GM21825 (cell line): ENCODE results near the gene TRIM67.
"Not testable (repeated sequence)": the region's sequence is repeated elsewhere in the genome, so short reads cannot be mapped to it uniquely, and the experiment has no call there.

Experiments
- ATAC-seq: cut with Tn5 transposase; IDR thresholded peaks from one replicate; pipeline ENCODE4 v1.9.1; 2021; ENCODE audit warnings: mild to moderate bottlenecking, moderate library complexity; ENCODE audit not compliant: unreplicated experiment

TRIM67 gene

DNA sequence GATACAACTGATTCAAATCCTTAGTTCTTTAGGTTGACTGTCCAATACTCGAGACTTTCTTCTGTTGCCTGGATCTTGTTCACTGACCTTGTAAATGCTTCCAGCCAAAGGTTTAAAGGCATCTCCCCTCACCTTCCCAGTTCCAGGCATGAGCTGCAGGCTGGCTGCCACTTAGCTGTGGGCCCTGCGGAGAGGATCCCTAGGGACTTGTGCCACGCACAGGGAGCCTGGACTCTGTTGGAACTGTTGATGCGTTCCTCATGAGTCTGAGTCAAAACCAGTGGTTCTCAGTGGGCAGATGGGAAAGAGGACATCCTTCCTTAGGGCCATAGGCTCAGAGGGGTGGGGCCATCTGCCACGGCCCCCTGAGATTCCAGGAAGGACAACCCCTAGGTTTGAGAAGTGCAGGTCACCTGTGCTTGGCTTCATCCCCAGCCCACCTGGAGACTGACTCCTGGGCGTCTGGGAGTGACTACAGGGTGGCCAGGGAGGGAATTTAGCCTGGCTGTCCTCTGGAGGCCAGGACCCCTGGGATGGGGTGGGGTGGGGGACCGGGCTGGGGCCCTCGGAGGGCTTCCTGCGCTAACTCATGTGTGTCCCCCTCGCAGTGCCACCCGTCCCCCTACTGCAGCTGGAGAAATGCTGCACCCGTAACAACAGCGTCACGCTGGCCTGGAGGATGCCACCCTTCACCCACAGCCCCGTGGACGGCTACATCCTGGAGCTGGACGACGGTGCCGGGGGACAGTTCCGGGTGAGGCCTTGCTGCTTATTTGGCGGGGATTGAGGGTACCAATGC is 41.6 kb downstream of the TRIM67 start:
- no peak for ATAC-seq

DNA sequence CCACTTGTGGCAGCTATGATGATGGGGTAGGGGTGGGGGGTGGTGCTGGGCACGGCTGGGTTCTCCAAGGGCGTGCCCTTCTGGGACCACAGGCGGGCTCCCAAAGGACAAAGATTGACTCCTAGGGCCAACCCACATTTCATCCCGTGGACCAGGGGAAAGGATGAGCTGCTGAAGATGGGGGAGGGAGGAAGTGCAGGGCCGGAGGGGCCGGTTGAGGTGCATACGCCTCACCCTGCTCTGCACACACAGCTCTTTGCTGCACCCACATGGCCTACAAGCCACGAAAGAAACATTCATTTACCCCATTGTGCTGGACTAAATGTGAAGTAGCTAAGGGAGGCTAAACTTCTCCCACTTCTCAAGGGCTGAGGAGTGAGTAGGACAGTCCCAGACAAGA is 45.0 kb downstream of the TRIM67 start:
- no peak for ATAC-seq

DNA sequence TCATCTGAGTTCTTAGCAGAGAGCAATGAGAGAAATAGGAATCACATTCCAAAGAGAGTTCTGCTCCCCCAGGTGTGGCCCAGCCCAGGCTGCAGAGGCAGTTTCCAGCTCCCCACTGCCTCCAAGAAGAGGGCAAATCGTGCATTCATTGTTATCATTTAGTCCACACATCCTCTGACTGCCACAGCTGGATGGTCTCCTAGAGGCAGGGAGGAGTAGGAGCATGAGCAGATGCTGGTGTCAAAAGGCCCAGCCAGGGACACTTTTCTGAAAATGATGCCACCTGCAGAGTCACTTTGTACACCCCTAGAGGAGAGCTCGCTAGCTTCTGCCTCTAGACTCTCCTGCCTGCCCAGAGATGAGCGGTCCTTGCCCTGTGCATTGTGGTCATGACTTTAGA is 45.6 kb downstream of the TRIM67 start:
- ATAC-seq, result no peak

DNA sequence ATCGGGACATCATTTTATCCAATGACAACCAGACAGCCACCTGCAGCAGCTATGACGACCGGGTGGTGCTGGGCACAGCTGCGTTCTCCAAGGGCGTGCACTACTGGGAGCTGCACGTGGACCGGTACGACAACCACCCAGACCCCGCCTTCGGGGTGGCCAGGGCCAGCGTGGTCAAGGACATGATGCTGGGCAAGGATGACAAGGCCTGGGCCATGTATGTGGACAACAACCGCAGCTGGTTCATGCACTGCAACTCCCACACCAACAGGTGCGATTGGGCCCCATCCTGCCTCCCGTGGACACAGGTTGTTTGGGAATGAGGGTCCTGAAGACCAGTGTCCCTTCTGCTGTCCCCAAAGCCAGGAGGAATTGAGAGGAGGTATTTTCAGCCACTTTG is 47.1 kb downstream of the TRIM67 start:
- ATAC-seq, result no peak

DNA sequence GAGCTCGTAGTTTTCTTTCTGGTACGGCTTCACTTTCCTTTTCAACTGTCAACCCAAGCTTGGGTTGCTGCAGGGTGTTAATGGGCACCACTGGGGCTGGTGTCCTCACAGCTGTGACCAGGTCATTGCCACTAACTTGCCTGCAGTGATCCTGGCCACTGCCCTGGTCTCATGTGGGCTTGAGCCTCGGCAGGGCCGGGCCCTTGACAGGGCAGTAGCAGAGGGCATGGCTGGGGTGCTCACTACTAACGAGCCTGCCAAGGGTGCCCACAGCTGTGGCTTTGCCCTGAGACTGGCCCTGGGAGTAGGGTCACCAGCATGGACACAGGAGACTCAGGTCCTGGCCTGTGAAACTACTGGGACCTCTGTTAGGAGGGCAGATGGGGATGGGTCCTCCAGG is 47.7 kb downstream of the TRIM67 start:
- no peak for ATAC-seq

DNA sequence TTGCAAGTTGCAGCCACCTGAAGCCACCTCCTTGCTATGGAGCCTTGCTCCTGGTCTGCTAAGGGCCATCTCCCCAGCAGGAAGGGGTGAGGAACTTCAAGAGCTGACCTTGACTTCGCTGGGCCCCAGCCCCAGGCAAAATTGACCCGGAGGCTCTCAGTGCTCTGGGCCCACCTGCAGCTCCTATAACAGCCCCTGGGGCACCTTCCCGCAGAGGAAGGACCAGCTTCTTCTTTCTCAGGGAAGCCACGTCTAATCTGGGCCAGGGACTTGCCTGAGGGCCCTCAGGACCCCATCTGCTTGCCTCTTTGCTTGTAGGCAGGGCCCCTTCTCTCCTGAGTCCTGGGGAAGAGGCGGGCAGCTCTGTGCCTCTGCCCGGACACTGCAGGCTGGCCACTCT is 48.3 kb downstream of the TRIM67 start:
- ATAC-seq, result no peak

DNA sequence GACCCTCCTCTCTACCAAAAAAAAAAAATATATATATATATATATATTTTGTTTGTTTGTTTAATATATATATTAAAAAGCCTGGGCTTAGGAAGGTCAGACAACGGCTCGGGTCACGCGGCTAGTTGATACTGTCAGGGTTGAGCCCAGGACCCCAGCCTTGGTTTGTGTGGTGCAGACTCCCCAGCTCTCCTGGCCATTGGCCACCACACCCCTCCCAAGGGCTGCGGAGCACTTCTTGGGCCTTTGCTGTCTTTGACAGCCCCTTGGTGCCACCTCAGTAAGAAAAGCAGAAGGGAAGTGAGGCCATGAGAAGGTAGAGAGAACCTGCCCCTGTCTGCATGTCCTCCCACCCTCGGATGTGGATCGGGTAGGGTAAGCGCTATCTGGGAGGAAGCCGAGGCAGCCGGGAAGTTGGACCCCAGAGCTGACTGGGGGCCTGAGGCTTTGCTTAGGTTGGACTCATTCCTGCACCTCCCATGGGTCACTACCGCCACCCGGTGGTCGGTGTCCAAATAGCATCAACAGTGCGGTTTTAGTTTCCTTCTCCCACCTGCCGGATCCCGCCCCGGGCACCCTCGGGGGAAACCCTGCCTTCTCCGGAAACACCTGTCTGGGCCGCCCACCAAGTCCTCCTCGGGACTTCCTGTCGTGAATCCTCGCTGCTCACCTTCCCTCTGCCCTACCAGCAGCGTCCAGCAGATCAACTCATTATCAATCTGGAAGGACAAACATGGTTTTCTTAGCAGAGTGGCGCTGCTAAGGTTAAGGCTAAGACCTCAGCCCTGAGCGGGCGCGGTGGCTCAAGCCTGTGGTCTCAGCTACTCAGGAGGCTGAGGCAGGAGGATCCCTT is 49.4 kb downstream of the TRIM67 start:
- ATAC-seq, result peak; percentile 93

DNA sequence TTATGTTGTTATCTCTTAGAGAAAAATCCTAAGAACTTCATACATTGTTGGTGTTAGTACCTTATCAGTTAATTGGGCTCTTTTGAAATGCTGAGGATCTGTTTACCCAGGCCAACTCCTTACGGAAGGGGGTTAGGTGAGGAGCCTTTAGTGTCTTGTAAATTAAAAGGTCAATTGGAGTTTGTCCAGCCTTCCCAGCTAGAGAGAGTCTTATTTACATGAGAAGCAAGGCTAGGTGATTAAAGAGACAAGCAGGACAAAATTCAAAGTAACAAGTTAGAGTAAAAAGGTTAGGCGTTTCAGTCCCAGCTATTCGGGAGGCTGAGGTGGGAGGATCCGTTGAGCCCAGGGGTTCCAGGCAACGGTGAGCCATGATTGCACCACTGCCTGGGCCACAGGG is 50.4 kb downstream of the TRIM67 start:
- ATAC-seq, result not testable (repeated sequence)

DNA sequence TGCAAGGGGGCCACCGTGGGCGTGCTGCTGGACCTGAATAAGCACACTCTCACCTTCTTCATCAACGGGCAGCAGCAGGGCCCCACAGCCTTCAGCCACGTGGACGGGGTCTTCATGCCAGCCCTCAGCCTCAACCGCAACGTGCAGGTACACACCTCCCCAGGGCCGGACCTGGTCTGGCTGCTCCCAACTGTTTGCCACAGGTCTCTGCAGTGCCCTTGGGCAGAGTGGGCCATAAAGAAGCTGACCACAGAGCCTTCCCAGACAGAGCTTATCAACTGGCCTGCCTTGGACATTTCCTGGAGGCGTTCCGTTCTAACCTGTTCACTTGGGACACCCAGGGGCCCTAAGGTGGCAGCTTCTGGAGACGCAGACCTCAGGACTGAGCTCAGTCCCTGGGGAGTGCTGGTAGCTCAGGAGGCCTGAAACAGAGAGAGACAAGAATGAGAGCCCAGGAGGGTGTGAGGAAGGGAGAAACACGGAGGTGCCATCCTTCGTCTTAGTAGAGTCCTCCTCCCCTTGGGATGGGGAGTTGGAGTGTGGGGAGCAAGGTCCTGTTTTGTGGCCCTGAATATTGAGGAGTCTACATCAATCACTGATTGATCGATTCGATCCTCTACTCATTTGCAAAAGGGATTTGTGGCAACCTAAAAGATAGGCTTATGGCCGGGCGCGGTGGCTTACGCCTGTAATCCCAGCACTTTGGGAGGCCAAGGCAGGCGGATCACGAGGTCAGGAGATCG is 52.1 kb downstream of the TRIM67 start:
- no peak for ATAC-seq

DNA sequence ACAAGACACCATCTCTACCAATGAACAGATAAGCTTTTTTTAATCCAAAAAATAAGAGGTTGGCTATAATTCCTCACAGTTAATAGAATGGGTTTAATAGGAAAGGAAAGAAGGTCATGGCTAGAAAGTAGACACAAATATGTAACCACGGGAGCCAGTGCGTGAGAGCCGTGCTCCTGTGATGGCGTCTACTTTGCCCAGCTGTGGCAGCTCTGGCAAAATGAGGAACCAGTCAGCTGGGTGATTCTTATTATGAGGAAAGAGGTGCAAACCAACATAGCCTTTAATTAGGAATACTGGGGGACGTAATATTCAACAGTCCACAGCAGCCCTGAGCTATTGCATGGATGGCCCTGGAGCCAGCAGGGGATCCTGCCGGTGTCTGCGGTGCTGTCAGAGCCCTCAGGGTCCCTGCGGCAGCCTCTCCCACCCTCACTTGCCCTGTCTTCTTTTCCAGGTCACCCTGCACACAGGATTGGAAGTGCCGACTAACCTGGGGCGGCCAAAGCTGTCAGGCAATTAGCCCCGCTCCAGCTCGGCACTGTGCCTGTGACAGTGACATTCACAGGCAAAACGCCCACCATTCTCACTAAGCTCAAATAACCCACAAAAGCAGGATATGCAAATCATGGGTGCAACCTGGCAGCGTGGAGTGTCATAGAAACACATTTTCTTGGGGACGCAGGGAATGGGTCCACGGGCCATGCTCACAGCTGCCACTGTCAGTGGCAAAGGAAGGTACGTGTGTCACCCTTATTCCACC is 53.2 kb downstream of the TRIM67 start:
- no peak for ATAC-seq

DNA sequence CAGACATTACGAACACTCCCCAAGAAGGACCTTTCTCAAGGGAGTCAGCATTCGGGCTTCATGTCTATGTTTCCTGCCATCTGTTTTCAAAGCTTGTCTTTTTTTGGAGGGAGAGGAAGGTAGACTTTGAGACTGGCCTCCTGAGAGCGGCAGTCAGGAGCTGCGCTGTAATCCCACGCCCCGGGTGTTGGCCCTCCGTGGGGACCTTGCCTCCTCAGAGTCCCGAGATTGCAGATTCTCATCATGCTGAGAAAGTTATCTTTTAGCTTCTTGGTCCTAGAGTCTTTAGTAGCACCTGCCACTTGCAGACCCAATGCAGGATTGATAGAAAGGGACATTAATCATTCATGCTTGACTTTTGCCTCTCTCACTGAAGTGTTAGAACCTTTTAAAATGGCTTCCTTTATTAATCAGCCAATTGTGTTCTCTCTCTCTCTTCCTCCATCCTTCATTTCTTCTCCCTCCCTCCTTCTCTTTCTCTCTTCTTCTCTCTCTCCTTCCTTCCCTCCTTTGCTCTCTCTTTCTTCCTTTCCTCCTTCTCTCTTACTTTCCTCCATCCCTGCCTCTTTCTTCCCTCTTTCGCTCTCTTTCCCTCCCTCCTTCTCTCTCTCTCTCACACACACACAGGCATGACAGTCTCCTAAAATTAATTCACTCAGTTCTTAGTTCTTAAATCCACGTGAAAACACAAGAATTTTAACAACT is 54.0 kb downstream of the TRIM67 start:
- ATAC-seq, result no peak

DNA sequence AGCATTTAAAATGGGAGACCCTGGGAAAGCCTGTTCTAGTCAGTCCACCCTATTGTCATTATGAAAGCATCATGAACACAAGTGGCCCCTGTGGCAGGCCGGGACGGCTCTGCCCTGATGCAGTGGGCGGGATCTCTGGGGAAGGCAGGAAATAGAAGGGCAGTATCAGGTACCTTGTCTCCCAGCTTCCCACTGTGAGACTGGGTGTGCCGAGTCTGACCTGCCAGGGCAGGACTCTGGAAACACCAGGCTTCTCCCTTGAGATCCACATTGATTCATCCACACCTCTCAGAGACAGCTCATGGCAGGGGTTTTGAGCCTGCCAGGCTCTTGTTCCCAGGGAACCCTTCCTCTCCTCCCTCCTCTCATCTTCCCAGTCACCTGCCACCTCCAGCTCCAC is 54.6 kb downstream of the TRIM67 start:
- no peak for ATAC-seq

DNA sequence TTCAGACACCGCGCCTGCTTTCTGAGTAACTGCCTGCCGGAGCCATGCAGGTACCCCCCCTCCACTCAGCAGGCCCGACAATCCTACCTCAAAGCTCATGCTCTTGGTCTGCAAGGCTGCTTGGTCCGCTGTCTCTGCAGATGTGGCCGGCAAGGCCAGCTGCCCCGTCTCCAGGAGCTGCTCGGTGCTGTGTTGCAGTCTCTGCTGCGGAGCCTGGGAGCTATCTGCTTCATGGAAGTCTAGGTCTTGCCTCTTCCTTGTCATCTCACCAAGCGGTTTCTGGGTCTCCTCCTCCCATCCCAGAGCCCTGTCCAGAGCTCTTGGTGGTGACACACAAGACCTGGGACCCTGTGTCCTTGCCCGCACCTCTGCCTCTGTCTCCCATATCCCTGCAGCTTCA is 55.2 kb downstream of the TRIM67 start:
- no peak for ATAC-seq

DNA sequence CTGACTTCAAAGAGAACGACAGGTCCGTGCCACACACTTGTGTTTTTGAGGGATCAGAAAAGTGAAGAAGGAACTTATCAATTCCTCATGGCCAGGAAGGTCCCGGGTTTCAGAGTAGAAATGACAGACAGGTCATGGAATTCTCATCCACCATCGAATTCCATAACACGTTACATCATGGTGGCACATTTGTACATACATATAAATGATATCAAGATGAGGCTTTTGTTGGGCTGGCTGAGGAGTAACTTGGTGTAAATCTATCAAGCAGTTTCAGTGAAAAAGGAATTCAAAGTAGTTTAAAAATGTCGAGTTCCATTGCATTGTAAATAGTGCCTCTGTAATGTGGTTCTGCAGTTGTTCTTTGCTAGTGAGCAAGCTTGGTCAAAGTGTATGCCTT is 56.2 kb downstream of the TRIM67 start:
- no peak for ATAC-seq

DNA sequence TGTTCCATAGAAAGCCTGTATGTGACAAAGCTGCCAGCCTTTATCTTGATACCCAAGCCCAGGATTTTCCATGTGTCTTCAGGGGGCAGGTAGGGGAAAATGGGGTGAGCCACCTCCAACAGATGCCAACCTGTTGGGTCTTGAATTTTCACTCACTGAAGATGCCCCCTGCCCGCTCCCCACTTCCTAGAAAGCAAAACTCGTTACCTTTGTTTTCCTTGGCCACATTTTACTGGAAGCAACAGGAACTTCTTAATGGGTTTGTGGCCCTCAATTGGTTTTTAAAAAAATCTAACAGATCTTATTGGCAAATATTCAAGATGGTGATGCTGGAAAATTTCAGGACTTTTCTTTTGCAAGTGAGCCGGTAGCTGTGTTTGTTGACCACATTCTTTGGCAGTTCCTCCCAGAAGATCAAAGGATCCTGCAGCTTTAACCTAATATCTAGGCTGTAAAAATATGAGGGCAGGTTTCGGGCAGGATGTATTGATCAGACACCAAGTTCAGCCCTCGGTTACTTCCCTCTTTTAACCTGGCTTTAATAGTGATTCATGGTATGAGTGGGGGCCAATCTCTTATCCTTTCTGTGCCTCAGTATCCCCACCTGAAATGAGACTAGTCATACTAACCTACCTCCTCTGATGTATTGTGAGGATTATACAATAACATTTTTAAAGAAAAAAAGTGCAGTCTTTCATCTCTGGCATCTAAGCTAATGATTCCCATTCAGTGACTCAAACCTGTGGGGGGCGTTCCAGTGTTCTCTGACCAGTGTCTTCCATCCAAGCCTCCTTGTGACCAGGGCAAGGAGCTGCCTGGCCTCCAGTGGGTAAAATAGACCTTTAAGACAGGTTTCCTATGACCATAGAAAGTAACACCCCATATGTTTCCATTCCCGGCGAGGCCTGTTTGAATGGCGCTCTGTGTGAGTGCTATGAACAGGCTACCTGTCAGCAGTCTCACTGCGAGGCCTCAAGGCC is 57.9 kb downstream of the TRIM67 start:
- no peak for ATAC-seq

DNA sequence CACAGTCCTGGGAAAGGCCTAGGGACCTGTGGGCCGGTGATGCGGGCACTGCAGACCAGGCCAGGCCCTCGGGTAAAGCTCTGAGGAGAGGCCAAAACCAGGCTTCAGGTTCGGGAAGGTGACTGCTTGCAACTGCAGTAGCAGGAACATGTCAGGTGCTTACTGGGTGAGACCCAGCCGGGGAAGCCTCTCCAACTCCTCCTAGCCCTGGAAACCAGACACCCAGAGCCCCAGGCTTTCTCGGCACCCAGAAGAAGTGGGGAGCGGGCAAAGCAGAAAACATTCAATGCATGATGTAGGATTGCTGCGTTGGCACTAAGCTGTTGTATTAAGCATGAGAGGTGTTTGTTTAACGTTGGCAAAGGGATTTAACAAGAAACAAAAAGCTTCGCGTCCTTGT is 58.9 kb downstream of the TRIM67 start:
- ATAC-seq, result no peak

DNA sequence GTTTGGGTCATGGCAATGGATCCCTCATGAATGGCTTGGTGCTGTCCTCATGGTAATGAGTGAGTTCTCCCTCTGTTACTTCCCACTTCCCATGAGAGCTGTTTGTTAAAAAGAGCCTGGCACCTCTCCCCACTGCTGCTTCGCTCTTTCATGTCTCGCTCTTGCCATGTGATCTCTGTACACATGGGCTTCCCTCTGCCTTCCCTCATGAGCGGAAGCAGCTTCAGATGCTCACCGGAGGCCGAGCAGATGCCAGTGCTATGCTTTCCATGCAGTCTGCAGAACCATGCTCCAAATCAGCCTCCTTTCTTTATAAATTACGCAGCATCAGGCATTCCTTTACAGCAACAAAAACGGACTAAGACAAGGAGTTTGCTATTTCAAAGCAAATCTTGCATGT is 64.3 kb downstream of the TRIM67 start:
- no peak for ATAC-seq

DNA sequence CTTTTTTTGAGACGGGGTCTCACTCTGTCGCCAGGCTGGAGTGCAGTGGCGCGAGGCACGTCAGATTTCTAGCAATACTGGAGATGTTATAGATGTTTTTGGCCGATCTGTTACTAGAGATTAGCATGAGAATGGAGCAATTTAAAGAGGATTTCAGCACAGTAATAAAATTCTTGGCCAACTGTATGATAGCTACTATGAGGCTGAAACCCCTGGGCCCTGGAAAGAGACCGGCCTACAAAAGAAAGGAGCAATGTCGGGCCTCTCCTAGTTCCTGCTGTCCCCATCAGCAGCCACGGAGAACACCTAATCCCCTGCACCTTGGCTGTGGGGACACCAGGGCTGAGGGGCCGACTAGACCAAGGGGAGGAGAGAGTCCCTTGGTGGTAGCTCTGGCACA is 69.7 kb downstream of the TRIM67 start:
- ATAC-seq, result no peak
